ENCODE measurements around the gene CASK.

DNA sequence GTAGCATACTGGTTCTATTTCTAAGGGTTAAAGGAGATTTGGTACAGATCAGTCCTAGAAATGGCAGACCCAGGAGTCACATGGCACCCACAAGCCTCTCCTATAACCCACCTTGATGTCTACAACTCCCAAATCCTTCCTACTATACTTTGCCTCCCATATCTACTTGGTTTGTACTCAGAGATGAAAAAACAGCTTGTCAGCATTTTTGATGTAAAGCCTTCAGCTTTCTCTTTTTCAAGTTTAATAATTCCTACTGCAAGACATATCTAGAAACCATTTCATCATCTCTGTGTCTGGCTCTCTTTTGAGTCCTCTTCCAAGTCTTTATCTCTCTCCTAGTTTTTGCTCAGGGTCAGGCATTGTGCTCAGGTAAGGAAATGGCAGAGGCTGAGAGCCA, 393.3 kb downstream of the CASK start:
- TF ChIP-seq, protein P1, sequence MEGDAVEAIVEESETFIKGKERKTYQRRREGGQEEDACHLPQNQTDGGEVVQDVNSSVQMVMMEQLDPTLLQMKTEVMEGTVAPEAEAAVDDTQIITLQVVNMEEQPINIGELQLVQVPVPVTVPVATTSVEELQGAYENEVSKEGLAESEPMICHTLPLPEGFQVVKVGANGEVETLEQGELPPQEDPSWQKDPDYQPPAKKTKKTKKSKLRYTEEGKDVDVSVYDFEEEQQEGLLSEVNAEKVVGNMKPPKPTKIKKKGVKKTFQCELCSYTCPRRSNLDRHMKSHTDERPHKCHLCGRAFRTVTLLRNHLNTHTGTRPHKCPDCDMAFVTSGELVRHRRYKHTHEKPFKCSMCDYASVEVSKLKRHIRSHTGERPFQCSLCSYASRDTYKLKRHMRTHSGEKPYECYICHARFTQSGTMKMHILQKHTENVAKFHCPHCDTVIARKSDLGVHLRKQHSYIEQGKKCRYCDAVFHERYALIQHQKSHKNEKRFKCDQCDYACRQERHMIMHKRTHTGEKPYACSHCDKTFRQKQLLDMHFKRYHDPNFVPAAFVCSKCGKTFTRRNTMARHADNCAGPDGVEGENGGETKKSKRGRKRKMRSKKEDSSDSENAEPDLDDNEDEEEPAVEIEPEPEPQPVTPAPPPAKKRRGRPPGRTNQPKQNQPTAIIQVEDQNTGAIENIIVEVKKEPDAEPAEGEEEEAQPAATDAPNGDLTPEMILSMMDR (IDR thresholded peaks at IDR 0.05; ENCODE audit: borderline replicate concordance, extremely low read depth, low read length, poor library complexity, severe bottlenecking): no peak
- no peak for TF ChIP-seq EZH2 (IDR thresholded peaks at IDR 0.05; ENCODE audit: borderline replicate concordance, low read depth, low read length, severe bottlenecking)

All from DND-41 (cell line).